Measurements from ENCODE around the gene TFDP2.

GRCh38 chr3:142026333-142026732 is 123.0 kb downstream of the TFDP2 start:
- no peak for TF ChIP-seq CTCF (IDR thresholded peaks at IDR 0.05)
- TF ChIP-seq EP300 (IDR thresholded peaks at IDR 0.05): no peak

Measured in suprapubic skin (tissue), 3 donors.